A549 (cell line): ENCODE results near the gene ARL2BP.

ENCODE experiments used
- RAD21 ChIP-seq, 2 experiments: fragments of >200 bp in 1 of 2; sonication (Bioruptor Twin) in 1 of 2; formaldehyde crosslinking in 1 of 2; IDR thresholded peaks in 1 of 2; conservative IDR thresholded peaks in 1 of 2; 2 replicates in 1 of 2; 3 replicates in 1 of 2; pipeline ENCODE4 v1.6.1; 2012 to 2018; ENCODE audit warnings: inconsistent platforms in 1 of 2
- RNF2 ChIP-seq: fragments of 200-600 bp; sonication (generic); IDR thresholded peaks from 2 replicates; pipeline ENCODE4 v1.6.1; 2016; ENCODE audit warnings: low read depth, mild to moderate bottlenecking, antibody characterized with exemption, moderate library complexity, borderline replicate concordance
- TF ChIP-seq, protein P1 (sequence below): IDR thresholded peaks from 2 replicates; pipeline ENCODE4 v1.6.1; 2012

DNA sequence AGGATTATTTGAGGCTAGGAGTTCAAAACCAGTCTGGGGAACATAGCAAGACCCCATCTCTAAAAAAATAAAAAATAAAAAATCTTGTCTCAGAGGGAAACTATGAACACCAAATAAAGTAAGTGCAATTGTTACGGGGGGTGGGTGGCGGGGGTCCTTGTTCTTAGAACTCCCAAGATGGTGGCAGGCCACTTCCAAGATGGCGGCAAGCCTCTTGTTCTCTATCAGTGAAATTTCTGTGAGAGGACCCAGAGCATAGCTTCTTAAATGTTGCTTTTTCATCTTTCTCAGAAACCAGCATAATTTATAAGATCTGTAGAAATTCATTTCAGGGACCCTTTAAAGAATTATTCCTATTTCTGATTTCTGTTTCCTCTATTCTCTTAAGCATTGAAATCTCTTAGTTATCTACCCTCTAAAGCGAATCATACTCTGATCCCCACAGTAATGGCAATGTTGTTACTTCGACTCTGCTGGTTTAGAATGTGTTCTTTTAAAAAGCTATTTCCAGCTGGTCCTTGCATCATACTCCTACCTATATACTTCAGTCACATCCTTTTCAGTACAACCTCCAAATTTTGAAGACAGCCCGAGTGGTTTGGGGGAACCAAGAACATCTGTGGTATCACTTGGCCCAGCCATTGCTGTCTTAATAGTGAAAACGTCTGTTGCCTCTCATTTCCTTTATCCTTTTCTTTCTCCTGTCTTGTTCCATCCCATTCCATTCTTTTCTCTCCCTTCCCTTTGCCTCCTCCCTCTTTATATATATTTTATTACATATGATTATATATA is 42.8 kb upstream of the ARL2BP start:
- TF ChIP-seq, protein P1, sequence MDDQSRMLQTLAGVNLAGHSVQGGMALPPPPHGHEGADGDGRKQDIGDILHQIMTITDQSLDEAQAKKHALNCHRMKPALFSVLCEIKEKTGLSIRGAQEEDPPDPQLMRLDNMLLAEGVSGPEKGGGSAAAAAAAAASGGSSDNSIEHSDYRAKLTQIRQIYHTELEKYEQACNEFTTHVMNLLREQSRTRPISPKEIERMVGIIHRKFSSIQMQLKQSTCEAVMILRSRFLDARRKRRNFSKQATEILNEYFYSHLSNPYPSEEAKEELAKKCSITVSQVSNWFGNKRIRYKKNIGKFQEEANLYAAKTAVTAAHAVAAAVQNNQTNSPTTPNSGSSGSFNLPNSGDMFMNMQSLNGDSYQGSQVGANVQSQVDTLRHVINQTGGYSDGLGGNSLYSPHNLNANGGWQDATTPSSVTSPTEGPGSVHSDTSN: no peak
- TF ChIP-seq RAD21 (conservative IDR thresholded peaks at IDR 0.05 in 1 of 2, IDR thresholded peaks at IDR 0.05 in 1 of 2): no peak
- no peak for TF ChIP-seq RNF2
